Measurements from ENCODE around the gene DMRT1.

DMRT1 gene

DNA sequence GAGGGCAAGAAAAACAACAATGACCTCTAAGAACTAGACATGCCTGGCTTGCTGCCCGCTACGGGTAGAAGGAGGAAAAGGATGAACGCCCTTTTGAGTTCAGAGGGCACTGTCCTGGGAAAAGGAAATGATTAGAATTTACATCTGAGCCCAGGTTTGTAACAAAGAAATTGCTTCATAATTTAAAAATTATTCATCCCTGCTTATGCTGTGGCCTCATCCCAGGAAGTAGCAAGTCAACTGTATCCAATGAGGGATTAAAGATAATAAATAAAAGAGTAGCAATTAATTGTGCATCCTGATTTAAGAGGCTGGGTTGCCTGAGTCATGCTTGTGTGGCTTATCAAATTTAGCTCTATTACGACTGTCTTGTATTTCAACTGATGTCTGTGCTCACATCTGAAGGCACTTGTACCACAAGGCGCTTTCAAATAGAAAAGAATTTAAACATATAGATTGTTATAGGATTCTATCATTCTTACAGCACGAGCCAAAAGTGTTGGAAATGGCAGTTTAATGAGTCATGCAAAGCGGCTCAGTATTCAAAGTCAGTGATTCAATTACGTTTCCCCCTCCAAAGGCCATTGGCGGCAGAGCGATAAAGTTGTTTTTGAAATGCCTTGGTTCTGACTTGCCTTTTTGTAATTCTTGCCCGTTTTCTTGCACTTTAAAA is 40.0 kb upstream of the DMRT1 start:
- H3K4me1 ChIP-seq (ENCODE audit: control insufficient read depth in 1 of 2, insufficient read depth in 1 of 2, low read depth in 1 of 2, low read length in 1 of 2), result no peaks in the 10 kb centered on the region
- no peaks in the 10 kb centered on the region for H3K9me3 ChIP-seq
- TF ChIP-seq, protein P1, sequence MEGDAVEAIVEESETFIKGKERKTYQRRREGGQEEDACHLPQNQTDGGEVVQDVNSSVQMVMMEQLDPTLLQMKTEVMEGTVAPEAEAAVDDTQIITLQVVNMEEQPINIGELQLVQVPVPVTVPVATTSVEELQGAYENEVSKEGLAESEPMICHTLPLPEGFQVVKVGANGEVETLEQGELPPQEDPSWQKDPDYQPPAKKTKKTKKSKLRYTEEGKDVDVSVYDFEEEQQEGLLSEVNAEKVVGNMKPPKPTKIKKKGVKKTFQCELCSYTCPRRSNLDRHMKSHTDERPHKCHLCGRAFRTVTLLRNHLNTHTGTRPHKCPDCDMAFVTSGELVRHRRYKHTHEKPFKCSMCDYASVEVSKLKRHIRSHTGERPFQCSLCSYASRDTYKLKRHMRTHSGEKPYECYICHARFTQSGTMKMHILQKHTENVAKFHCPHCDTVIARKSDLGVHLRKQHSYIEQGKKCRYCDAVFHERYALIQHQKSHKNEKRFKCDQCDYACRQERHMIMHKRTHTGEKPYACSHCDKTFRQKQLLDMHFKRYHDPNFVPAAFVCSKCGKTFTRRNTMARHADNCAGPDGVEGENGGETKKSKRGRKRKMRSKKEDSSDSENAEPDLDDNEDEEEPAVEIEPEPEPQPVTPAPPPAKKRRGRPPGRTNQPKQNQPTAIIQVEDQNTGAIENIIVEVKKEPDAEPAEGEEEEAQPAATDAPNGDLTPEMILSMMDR (IDR thresholded peaks at IDR 0.05), result no peak
- no peaks in the 10 kb centered on the region for H3K27me3 ChIP-seq
- no peak overlapping the region for H3K4me3 ChIP-seq (ENCODE audit: low read depth in 1 of 2, low read length in 1 of 2)
- H3K36me3 ChIP-seq, result no peaks in the 10 kb centered on the region
- H3K27ac ChIP-seq, result no peak overlapping the region

DNA sequence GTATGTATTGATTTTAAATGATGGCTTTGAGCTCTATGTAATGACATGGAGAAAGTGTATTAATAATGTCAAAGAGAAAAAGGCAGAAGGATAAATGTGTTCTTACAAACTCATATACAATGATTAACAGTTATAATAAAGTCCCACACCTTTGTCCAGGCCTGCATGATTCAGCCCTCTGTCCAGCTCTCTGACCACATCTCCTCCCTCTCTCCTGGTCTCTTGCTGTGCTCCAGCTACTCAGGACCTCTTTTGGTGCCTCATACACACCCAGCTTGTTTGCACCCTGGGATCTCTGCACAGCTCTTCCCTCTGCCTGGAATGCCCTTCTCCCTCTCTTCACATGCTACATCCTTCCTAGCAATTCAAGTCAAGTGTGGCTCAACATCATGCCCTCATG is 37.5 kb upstream of the DMRT1 start:
- Histone ChIP-seq H3K4me3 (ENCODE audit: low read depth in 1 of 2, low read length in 1 of 2) (no peak overlapping the region), H3K4me1 (ENCODE audit: control insufficient read depth in 1 of 2, insufficient read depth in 1 of 2, low read depth in 1 of 2, low read length in 1 of 2) (no peaks in the 10 kb centered on the region), H3K36me3 (no peaks in the 10 kb centered on the region), H3K9me3 (no peaks in the 10 kb centered on the region), H3K27me3 (no peaks in the 10 kb centered on the region), H3K27ac (no peak overlapping the region)
- TF ChIP-seq, protein P1 (IDR thresholded peaks at IDR 0.05), result no peak

DNA sequence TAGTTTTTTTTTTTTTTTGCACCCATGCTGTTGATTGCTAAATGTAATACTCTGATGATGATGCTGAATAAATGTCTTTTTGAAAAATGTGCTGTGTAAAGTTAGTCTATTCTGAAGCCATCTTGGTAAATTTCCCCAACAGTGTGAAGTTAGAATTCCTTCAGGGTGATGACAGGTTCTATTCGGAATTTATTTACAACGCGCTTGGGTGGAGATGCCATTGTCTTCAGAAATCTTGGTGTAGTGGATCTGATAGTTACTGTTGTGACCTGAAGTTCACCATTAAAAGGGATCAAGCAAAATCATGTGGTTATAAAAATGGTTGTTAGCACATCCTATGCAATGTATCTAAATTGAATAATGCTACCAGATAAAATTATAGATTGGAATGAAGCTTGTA is 36.3 kb upstream of the DMRT1 start:
- H3K4me3 ChIP-seq (ENCODE audit: low read depth in 1 of 2, low read length in 1 of 2), result no peak overlapping the region
- no peaks in the 10 kb centered on the region for H3K36me3 ChIP-seq
- no peaks in the 10 kb centered on the region for H3K4me1 ChIP-seq (ENCODE audit: control insufficient read depth in 1 of 2, insufficient read depth in 1 of 2, low read depth in 1 of 2, low read length in 1 of 2)
- H3K27me3 ChIP-seq, result no peaks in the 10 kb centered on the region
- H3K9me3 ChIP-seq, result no peaks in the 10 kb centered on the region
- TF ChIP-seq, protein P1 (IDR thresholded peaks at IDR 0.05), result no peak
- H3K27ac ChIP-seq, result no peak overlapping the region

DNA sequence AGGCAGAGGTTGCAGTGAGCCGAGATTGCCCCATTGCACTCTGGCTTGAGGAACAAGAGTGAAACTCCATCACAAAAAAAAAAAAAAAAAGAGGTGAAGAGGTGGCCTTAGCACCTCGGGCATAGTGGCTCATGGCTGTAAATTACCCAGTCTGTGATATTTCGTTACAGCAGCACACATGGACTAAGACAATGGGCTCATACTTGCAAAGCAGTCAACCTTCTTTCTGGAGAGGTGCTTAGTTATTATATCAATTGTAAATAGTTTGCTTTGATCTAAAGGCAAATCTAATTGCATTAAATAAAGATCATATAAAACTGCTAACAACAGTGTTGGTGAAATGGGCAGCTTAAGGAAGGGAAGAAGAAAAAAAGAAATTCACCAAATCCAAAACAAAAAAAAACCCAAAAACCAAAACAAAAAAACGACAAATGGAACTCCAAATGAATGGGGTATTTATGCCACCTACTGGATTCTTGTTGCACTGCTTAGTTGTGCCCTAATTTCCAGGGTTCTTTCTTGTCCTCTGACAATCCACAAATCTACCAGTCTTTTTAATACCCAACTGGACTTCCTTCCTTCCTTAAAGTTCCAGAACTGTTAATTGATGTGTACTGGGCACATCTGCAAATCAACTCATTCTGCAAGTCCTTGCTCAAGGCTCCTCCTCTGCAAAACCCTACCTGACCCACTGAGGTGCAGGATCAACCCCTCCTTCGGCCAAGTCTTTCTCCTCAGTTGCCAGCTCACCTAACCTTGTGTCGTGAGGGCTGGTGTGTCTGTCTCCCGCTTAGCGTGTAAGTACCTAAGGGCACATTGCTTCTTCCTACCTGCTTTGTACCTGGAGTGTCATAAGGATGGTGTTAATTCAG is 35.0 kb upstream of the DMRT1 start:
- no peaks in the 10 kb centered on the region for H3K4me1 ChIP-seq (ENCODE audit: control insufficient read depth in 1 of 2, insufficient read depth in 1 of 2, low read depth in 1 of 2, low read length in 1 of 2)
- H3K36me3 ChIP-seq, result no peaks in the 10 kb centered on the region
- H3K27me3 ChIP-seq, result no peaks in the 10 kb centered on the region
- no peak overlapping the region for H3K27ac ChIP-seq
- TF ChIP-seq, protein P1 (IDR thresholded peaks at IDR 0.05), result no peak
- no peaks in the 10 kb centered on the region for H3K9me3 ChIP-seq
- H3K4me3 ChIP-seq (ENCODE audit: low read depth in 1 of 2, low read length in 1 of 2), result no peak overlapping the region

DNA sequence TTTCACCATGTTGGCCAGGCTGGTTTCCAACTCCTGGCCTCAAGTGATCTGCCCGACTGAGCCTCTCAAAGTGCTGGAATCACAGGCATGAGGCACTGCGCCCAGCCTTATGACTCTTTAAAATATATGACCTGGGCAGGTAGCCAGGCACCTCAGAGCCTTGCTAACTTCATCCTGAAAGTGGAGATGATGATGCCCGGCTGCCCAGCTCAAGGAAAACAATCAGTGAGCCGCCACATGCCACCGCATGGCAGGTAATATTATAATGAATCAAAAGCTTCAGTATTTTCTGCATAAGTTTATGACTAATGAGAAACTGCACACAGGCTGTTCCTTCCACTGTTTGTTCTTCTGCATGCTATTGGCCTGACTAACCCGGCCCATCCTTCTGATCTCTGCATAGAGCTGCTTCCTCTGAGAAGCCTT is 30.4 kb upstream of the DMRT1 start:
- H3K27me3 ChIP-seq, result no peaks in the 10 kb centered on the region
- no peaks in the 10 kb centered on the region for H3K9me3 ChIP-seq
- no peaks in the 10 kb centered on the region for H3K36me3 ChIP-seq
- TF ChIP-seq, protein P1 (IDR thresholded peaks at IDR 0.05), result no peak
- H3K4me1 ChIP-seq (ENCODE audit: control insufficient read depth in 1 of 2, insufficient read depth in 1 of 2, low read depth in 1 of 2, low read length in 1 of 2), result no peaks in the 10 kb centered on the region
- no peak overlapping the region for H3K27ac ChIP-seq
- no peak overlapping the region for H3K4me3 ChIP-seq (ENCODE audit: low read depth in 1 of 2, low read length in 1 of 2)
